HUES48 (cell line): Measurements from ENCODE around the gene FYB2.

Experiments used
- H3K27ac ChIP-seq: one replicate; pipeline ENCODE4 v1.7.0; 2013; ENCODE audit warnings: low read depth, low read length, inconsistent platforms
- H3K27me3 ChIP-seq: 2 replicates; pipeline ENCODE4 v1.6.1; 2013; ENCODE audit warnings: mild to moderate bottlenecking, low read length; ENCODE audit not compliant: control insufficient read depth, insufficient read depth
- H3K36me3 ChIP-seq: 2 replicates; pipeline ENCODE4 v1.6.1; 2013; ENCODE audit warnings: low read length; ENCODE audit not compliant: control insufficient read depth, insufficient read depth
- H3K4me1 ChIP-seq: 2 replicates; pipeline ENCODE4 v1.6.1; 2013; ENCODE audit warnings: mild to moderate bottlenecking, low read length; ENCODE audit not compliant: control insufficient read depth, insufficient read depth
- H3K4me3 ChIP-seq: 2 replicates; pipeline ENCODE4 v1.5.1; 2013; ENCODE audit warnings: mild to moderate bottlenecking, low read depth, low read length
- H3K9ac ChIP-seq: 2 replicates; pipeline ENCODE4 v1.6.1; 2013; ENCODE audit warnings: mild to moderate bottlenecking, low read depth, low read length, moderate library complexity
- H3K9me3 ChIP-seq: 2 replicates; pipeline ENCODE4 v1.6.1; 2013; ENCODE audit warnings: low read length; ENCODE audit not compliant: control insufficient read depth, insufficient read depth

The FYB2 gene

GRCh38 chr1:56710646-56711045, 108.6 kb downstream of the FYB2 start:
- H3K36me3 ChIP-seq: peaks cover 15% of the 10 kb centered on the region
- H3K9ac ChIP-seq: no peak overlapping the region
- H3K27ac ChIP-seq: no peak overlapping the region
- no peaks in the 10 kb centered on the region for H3K9me3 ChIP-seq
- no peak overlapping the region for H3K4me3 ChIP-seq
- H3K4me1 ChIP-seq: no peaks in the 10 kb centered on the region
- no peaks in the 10 kb centered on the region for H3K27me3 ChIP-seq

- H3K9me3 ChIP-seq: no peaks in the 10 kb centered on the region
- no peaks in the 10 kb centered on the region for H3K27me3 ChIP-seq
- H3K4me3 ChIP-seq: no peak overlapping the region
- no peak overlapping the region for H3K27ac ChIP-seq
- no peak overlapping the region for H3K9ac ChIP-seq
- H3K4me1 ChIP-seq: no peaks in the 10 kb centered on the region
- H3K36me3 ChIP-seq: peaks cover 15% of the 10 kb centered on the region
Measured at GRCh38 chr1:56709995-56710394, 109.2 kb downstream of the FYB2 start.

- Histone ChIP-seq H3K9ac (no peak overlapping the region), H3K4me1 (no peaks in the 10 kb centered on the region), H3K36me3 (peaks cover 15% of the 10 kb centered on the region), H3K9me3 (no peaks in the 10 kb centered on the region), H3K27ac (no peak overlapping the region), H3K4me3 (no peak overlapping the region), H3K27me3 (no peaks in the 10 kb centered on the region)
Measured at GRCh38 chr1:56709269-56709880, 109.8 kb downstream of the FYB2 start.

GRCh38 chr1:56707379-56707778, 111.8 kb downstream of the FYB2 start:
- H3K36me3 ChIP-seq: peaks cover 15% of the 10 kb centered on the region
- no peaks in the 10 kb centered on the region for H3K4me1 ChIP-seq
- no peak overlapping the region for H3K27ac ChIP-seq
- no peaks in the 10 kb centered on the region for H3K27me3 ChIP-seq
- no peak overlapping the region for H3K9ac ChIP-seq
- H3K9me3 ChIP-seq: no peaks in the 10 kb centered on the region
- no peak overlapping the region for H3K4me3 ChIP-seq

- H3K27me3 ChIP-seq: no peaks in the 10 kb centered on the region
- H3K27ac ChIP-seq: no peak overlapping the region
- H3K4me1 ChIP-seq: no peaks in the 10 kb centered on the region
- peaks cover 15% of the 10 kb centered on the region for H3K36me3 ChIP-seq
- no peaks in the 10 kb centered on the region for H3K9me3 ChIP-seq
- H3K9ac ChIP-seq: no peak overlapping the region
- H3K4me3 ChIP-seq: no peak overlapping the region
Measured at GRCh38 chr1:56703747-56704146, 115.5 kb downstream of the FYB2 start.

GRCh38 chr1:56696663-56697062, 122.5 kb downstream of the FYB2 start:
- Histone ChIP-seq H3K4me1 (no peaks in the 10 kb centered on the region), H3K9me3 (no peaks in the 10 kb centered on the region), H3K27me3 (no peaks in the 10 kb centered on the region), H3K9ac (no peak overlapping the region), H3K4me3 (no peak overlapping the region), H3K27ac (no peak overlapping the region), H3K36me3 (peaks cover 11% of the 10 kb centered on the region; the same call in 1 of the 2 replicates)

GRCh38 chr1:56688522-56689026, 130.6 kb downstream of the FYB2 start:
- H3K27me3 ChIP-seq: no peaks in the 10 kb centered on the region
- peaks cover 10% of the 10 kb centered on the region; the same call in 1 of the 2 replicates for H3K4me1 ChIP-seq
- no peaks in the 10 kb centered on the region for H3K36me3 ChIP-seq
- peak overlapping the region; percentile 91 for H3K27ac ChIP-seq
- no peak overlapping the region; the same call in 1 of the 2 replicates for H3K9ac ChIP-seq
- H3K4me3 ChIP-seq: no peak overlapping the region
- no peaks in the 10 kb centered on the region for H3K9me3 ChIP-seq

GRCh38 chr1:56686169-56686568, 133.0 kb downstream of the FYB2 start:
- no peaks in the 10 kb centered on the region for H3K9me3 ChIP-seq
- no peak overlapping the region for H3K27ac ChIP-seq
- no peak overlapping the region for H3K9ac ChIP-seq
- H3K4me1 ChIP-seq: peaks cover 10% of the 10 kb centered on the region; the same call in 1 of the 2 replicates
- no peaks in the 10 kb centered on the region for H3K36me3 ChIP-seq
- no peaks in the 10 kb centered on the region for H3K27me3 ChIP-seq
- H3K4me3 ChIP-seq: no peak overlapping the region

- H3K36me3 ChIP-seq: no peaks in the 10 kb centered on the region
- no peaks in the 10 kb centered on the region for H3K9me3 ChIP-seq
- no peak overlapping the region for H3K9ac ChIP-seq
- H3K27ac ChIP-seq: no peak overlapping the region
- H3K27me3 ChIP-seq: no peaks in the 10 kb centered on the region
- H3K4me3 ChIP-seq: no peak overlapping the region
- peaks cover 8% of the 10 kb centered on the region; the same call in 1 of the 2 replicates for H3K4me1 ChIP-seq
Measured at GRCh38 chr1:56683569-56683968, 135.6 kb downstream of the FYB2 start.

- H3K27ac ChIP-seq: no peak overlapping the region
- no peak overlapping the region for H3K9ac ChIP-seq
- no peaks in the 10 kb centered on the region for H3K9me3 ChIP-seq
- H3K4me3 ChIP-seq: no peak overlapping the region
- no peaks in the 10 kb centered on the region for H3K36me3 ChIP-seq
- no peaks in the 10 kb centered on the region for H3K4me1 ChIP-seq
- H3K27me3 ChIP-seq: no peaks in the 10 kb centered on the region
Measured at GRCh38 chr1:56676571-56677035, 142.6 kb downstream of the FYB2 start.

GRCh38 chr1:56675763-56676162, 143.4 kb downstream of the FYB2 start:
- Histone ChIP-seq H3K4me3 (no peak overlapping the region), H3K4me1 (no peaks in the 10 kb centered on the region), H3K36me3 (no peaks in the 10 kb centered on the region), H3K9ac (no peak overlapping the region), H3K9me3 (no peaks in the 10 kb centered on the region), H3K27ac (no peak overlapping the region), H3K27me3 (no peaks in the 10 kb centered on the region)
